ENCODE data around the gene EHBP1L1.

DNA sequence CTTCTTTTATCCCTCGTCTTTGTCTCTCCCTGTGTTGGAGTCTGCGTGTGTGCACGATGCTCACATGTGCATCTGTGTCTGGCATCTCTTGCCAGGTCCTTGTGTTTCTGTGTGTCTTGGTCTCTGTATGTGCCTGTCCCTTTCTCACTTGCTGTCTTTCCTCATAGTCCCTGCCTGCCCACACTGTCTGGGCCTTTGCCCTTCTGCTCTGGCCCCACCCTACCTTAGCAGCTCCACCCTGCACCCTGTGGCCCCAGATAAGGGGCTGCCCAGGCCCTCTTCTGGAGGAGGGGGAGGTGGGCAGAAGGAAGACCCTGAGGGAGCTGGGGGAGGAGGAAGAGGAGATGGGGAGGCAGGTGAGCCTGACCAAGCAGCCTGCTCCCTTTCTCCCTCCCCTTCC lies 2.8 kb downstream of the EHBP1L1 start:
- TF ChIP-seq POLR2A (IDR thresholded peaks at IDR 0.05) = no peak
- TF ChIP-seq, protein P1, sequence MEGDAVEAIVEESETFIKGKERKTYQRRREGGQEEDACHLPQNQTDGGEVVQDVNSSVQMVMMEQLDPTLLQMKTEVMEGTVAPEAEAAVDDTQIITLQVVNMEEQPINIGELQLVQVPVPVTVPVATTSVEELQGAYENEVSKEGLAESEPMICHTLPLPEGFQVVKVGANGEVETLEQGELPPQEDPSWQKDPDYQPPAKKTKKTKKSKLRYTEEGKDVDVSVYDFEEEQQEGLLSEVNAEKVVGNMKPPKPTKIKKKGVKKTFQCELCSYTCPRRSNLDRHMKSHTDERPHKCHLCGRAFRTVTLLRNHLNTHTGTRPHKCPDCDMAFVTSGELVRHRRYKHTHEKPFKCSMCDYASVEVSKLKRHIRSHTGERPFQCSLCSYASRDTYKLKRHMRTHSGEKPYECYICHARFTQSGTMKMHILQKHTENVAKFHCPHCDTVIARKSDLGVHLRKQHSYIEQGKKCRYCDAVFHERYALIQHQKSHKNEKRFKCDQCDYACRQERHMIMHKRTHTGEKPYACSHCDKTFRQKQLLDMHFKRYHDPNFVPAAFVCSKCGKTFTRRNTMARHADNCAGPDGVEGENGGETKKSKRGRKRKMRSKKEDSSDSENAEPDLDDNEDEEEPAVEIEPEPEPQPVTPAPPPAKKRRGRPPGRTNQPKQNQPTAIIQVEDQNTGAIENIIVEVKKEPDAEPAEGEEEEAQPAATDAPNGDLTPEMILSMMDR (IDR thresholded peaks at IDR 0.05) = no peak
